Measurements from ENCODE around the gene FAM13A. TPM values are rescaled to one million over a fixed set of nuclear protein-coding genes. Genes with fewer than 3 reads are reported as not detected.

The FAM13A gene
- total and polyA plus RNA-seq, 2 of the 8 experiments (the other 6 are each of a cell fraction or from before 2014, with no cell fraction given), result 7.1 to 16.5 TPM

- TF ChIP-seq ZNF274 (IDR thresholded peaks at IDR 0.05; ENCODE audit: borderline replicate concordance, extremely low read depth, low read length), result no peak
- TF ChIP-seq E2F6 (IDR thresholded peaks at IDR 0.05), result no peak
- TF ChIP-seq ASH2L (IDR thresholded peaks at IDR 0.05; ENCODE audit: low read length), result no peak
Observed at GRCh38 chr4:88786011-88786410, 271.0 kb downstream of the FAM13A start (continued).

All from H1 (cell line).